HG03139 (cell line): Measurements from ENCODE around the gene ZNF787.
"Not testable (repeated sequence)": the region's sequence is repeated elsewhere in the genome, so short reads cannot be mapped to it uniquely, and the experiment has no call there.

Source experiments
- ATAC-seq: cut with Tn5 transposase; IDR thresholded peaks from one replicate; pipeline ENCODE4 v1.9.1; 2021; ENCODE audit not compliant: unreplicated experiment

ZNF787 gene

GRCh38 chr19:56106397-56106849 is 14.7 kb downstream of the ZNF787 start:
- ATAC-seq = no peak

DNA sequence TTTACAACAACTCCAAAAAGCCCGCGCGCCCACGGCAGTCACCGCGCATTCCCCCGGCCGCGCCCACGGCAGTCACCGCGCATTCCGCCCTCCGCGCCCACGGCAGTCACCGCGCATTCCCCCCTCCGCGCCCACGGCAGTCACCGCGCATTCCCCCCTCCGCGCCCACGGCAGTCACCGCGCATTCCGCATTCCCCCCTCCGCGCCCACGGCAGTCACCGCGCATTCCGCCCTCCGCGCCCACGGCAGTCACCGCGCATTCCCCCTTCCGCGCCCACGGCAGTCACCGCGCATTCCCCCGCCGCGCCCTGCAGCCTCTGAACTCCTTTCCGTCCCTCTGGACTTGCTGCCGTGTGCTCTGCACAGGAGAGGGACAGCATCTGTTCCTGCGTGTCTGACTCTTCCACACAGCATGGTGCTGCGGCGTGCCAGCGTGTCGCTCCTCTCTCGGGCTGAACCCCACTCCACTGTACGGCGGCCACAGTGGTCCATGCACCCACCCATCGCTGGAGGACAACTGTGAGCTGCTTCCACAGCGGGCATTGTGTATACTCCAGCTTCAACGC is 15.2 kb downstream of the ZNF787 start:
- not testable (repeated sequence) for ATAC-seq

GRCh38 chr19:56105090-56105701 is 15.9 kb downstream of the ZNF787 start:
- ATAC-seq = no peak

- no peak for ATAC-seq
Measured at GRCh38 chr19:56104423-56104822, 16.7 kb downstream of the ZNF787 start.

DNA sequence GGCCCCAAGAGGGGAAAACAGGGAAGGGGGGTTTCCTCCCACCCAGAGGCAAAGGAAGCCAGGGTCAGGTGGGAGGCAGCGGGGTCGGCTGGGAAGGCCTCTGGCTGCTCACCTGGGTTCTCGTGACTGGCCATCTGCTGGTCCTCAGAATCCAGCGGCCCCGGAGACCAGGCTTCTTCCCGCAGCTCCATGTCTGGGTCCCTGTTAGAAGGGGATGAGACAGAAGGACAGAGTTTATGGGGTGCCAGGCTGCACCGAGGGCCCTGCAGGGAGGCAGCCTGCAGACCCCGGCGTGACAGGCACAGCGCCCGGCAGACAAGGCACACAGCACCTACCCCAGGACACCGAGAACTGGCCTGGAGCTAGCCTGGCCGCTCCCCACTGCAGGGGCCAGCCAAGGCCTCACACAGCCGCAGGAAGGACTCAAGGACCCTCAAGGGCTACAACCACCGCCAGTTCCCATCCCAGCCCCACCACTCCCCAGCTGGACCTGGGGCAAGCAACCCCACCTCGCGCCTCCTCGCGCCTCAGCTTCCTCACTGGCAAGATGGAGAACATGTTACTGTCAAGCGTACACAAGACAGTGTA is 18.0 kb downstream of the ZNF787 start:
- ATAC-seq = no peak

GRCh38 chr19:56101746-56102535 is 19.2 kb downstream of the ZNF787 start:
- no peak for ATAC-seq

DNA sequence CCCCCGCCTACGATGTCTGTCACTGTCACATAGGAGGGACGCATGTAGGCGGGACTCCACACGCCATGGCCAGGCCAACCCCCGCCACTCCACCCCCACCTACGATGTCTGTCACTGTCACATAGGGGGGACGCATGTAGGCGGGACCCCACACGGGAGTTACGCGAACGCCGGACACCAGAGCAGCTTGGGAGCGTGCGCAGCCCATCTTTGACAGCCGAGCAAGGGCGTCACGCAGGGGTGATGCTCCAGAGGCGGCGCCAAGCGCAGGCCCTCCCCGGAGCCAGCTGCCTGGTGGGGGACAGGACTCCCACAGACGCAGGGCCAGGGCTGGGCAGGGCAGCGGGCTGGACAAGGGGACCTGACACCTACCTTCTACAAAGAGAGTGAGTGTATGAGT is 20.0 kb downstream of the ZNF787 start:
- no peak for ATAC-seq

GRCh38 chr19:56099638-56100539 is 21.2 kb downstream of the ZNF787 start:
- no peak for ATAC-seq

DNA sequence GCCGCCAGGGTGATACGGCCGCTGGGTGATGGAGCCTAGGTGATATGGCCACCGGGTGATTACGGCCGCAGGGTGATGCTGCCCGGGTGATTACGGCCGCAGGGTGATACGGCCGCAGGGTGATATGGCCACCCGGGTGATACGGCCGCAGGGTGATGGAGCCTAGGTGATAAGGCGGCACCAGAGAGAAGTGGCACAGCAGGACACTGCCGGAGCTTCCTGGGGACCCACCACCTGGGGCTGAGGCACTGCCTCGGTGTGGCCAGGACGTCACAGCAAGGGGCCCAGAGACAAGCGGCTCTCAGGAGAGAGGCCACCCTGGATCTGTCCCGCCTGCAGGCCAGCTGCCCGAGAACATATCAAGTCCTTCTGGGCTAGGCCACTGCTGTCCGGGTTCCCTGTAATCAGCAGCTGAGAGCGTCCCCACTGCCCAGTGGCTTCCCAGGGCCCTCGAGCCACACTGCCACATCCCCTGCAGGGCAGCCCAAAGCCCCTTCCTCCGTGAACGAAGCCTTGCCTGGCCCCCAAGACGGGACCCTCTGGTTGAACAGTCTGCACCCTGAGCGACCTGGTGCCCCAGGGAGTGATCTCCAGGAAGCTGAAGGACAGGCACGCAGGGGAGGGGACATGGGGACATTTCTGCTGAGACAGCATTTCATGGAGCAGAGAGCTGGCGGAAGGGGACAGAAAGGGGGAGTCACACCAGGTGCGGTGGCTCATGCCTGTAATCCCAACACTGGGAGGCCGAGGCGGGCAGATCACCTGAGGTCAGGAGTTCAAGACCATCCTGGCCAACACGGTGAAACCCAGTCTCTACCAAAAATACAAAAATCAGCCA is 22.1 kb downstream of the ZNF787 start:
- ATAC-seq = no peak

DNA sequence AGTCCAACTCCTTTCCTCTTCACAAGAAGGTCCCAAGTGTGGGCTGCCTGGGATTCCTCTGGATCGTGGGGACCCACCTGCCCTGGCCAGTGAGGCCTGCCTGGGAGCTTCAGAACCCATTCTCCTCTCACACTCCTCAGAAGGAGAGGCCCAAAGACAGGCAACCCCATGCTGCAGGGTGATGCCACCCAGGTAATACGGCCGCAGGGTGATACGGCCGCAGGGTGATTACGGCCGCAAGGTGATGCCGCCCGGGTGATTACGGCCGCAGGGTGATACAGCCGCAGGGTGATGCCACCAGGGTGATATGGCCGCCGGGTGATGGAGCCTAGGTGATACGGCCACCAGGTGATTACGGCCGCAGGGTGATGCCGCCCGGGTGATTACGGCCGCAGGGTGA is 22.9 kb downstream of the ZNF787 start:
- ATAC-seq = not testable (repeated sequence)

GRCh38 chr19:56097776-56098175 is 23.3 kb downstream of the ZNF787 start:
- ATAC-seq = no peak

DNA sequence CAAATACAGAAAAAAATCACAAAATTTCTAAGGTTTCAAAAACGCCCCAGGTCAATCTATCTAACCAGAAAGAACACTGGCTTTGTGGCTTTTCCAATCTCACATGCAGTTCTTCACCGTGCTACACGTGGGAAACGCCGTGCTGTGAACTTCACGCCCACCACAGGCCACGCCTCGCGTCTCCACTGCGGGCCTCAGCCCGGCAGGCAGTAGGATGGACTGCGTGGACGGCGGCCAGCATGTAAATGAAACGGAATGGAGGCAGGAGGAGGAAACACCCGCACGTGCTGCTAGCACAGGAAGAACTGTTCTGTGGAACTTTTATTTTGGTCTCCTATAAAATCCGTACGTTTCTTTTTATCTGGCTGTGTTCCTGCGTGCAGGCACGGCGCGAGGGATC is 23.8 kb downstream of the ZNF787 start:
- no peak for ATAC-seq

GRCh38 chr19:56096665-56097064 is 24.4 kb downstream of the ZNF787 start:
- no peak for ATAC-seq

GRCh38 chr19:56094449-56094848 is 26.6 kb downstream of the ZNF787 start:
- ATAC-seq = no peak

- ATAC-seq = no peak
Measured at GRCh38 chr19:56092685-56093631, 28.1 kb downstream of the ZNF787 start.

DNA sequence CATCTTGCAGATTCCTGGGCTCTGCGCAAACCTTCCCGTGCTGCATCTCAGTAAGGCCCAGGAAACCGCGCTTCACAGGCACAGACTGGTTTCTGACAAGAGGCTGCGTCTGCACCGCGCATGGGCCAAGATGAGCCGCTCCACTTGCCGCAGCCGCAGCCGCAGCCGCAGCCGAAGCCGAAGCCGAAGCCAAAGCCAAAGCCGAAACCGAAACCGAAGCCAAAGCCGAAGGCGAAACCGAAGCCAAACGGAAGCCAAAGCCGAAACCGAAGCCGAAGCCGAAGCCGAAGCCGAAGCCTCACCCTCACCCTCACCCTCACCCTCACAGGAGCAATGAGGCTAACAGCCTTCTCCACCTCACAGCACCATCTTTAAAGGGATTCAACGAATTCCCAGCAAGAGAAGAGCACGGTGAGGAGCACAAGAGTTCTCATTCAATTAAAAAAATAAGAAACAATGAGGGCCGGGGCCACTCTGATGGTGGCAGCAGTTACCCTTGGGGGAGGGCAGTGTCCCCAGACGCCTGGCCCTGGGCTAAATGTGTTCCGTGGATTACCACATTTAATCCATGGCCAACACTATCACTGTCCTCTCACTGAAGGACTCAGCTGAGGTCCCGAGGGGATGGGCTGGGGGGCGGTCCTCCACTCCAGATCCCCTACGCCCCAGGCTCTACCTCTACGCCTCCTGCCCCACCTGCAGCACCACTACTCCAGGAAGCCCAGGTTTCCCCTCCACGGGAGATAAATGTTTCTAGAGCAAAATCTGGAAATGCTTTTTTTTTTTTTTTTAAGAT is 29.1 kb downstream of the ZNF787 start:
- no peak for ATAC-seq

DNA sequence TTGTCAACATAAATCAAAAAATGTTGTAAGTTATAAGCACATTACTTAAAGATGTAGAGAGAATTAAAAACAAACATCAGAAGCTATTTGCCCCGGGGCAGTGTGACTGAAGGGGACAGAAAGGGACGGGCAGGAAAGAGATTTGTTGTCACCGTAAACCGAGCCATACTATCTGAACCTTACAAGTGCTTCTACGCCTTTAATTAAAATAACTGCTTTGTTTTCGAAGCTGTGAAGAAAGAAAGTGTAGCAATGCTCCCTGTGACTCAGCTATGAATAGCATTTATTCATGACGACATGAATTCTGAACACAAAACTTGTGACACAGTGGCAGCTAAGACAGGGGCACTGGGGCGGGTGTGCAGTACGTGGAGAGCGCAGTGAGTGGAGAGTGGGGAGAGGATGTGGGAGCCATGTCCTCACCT is 30.0 kb downstream of the ZNF787 start:
- no peak for ATAC-seq

DNA sequence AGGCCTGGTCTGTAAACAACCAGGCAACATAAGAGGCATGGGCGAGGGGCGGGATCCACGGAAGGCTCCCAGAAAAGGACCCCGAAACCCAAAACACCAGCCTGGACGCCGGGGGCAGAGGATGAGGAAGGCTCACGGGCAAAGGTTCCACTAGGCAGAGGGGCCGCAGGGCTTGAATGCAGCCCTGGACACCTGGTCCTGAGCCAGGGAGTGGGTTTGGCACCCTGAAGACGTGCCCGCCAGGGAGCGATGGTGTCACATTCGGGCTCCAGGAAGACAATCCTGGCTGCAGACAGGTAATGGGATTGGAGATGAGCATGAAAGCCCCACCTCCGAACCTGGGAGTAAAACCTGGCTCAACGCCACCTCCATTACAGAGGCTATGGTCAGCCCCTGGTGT is 31.8 kb downstream of the ZNF787 start:
- no peak for ATAC-seq
